Measurements from ENCODE around the gene RASSF5. TPM values are rescaled to one million over a fixed set of nuclear protein-coding genes. Genes with fewer than 3 reads are reported as not detected.

Gene RASSF5
- total and polyA plus RNA-seq, 2 experiments from 2014 or later: 0.48 to 4.4 TPM

GRCh38 chr1:206490771-206491405 is 16.4 kb upstream of the RASSF5 start:
- Histone ChIP-seq H3F3A (replicated peaks; ENCODE audit: low read depth) (no peaks in the 10 kb centered on the region), H3K27ac (ENCODE audit: low read depth) (no peak overlapping the region), H4K20me1 (replicated peaks; ENCODE audit: insufficient read depth) (no peaks in the 10 kb centered on the region), H3K4me3 (no peak overlapping the region), H3K4me1 (ENCODE audit: insufficient read depth) (no peaks in the 10 kb centered on the region), H3K27me3 (ENCODE audit: insufficient read depth) (no peaks in the 10 kb centered on the region), H3K79me2 (replicated peaks; ENCODE audit: insufficient read depth) (no peaks in the 10 kb centered on the region), H3K9me2 (ENCODE audit: insufficient read depth) (no peaks in the 10 kb centered on the region), H3K4me2 (no peak overlapping the region), H2AFZ (no peak overlapping the region), H3K36me3 (ENCODE audit: insufficient read depth) (no peaks in the 10 kb centered on the region)
- TF ChIP-seq STAT1 (IDR thresholded peaks at IDR 0.05; ENCODE audit: unreplicated experiment): no peak
- no peak for TF ChIP-seq ZNF331 (CRISPR knock-in tag; IDR thresholded peaks at IDR 0.05; ENCODE audit: low read depth)
- TF ChIP-seq POLR2AphosphoS5 (IDR thresholded peaks at IDR 0.05; ENCODE audit: low read depth): no peak
- no peak for TF ChIP-seq CREB1 (CRISPR knock-in tag; IDR thresholded peaks at IDR 0.05; ENCODE audit: low read depth)
- TF ChIP-seq ZNF462 (CRISPR knock-in tag; IDR thresholded peaks at IDR 0.05): no peak
- no peak for TF ChIP-seq EZH2 (IDR thresholded peaks at IDR 0.05; ENCODE audit: low read depth, unreplicated experiment)
- TF ChIP-seq CTCF (conservative IDR thresholded peaks at IDR 0.05; ENCODE audit: low read depth in 2 of 2): no peak
- no peak for TF ChIP-seq EZH2phosphoT487 (IDR thresholded peaks at IDR 0.05; ENCODE audit: unreplicated experiment)
- TF ChIP-seq ETS1 (IDR thresholded peaks at IDR 0.05): no peak
- TF ChIP-seq NANOG (IDR thresholded peaks at IDR 0.05; ENCODE audit: borderline replicate concordance): no peak
- TF ChIP-seq REST (IDR thresholded peaks at IDR 0.05; ENCODE audit: unreplicated experiment): no peak
- TF ChIP-seq ZNF114 (CRISPR knock-in tag; IDR thresholded peaks at IDR 0.05): no peak
- TF ChIP-seq JUNB (IDR thresholded peaks at IDR 0.05; ENCODE audit: unreplicated experiment): no peak
- Mint-ChIP-seq H3K36me3 (ENCODE audit: low read depth) (peaks cover 16% of the 10 kb centered on the region), H3K9me3 (no peaks in the 10 kb centered on the region), H3K4me1 (peaks cover 3% of the 10 kb centered on the region; the same call in 1 of the 3 replicates), H3K27me3 (ENCODE audit: insufficient read depth, low read depth, poor library complexity) (peaks cover 10% of the 10 kb centered on the region), H3K27ac (no peak overlapping the region), H3K4me3 (no peak overlapping the region; the same call in 2 of the 3 replicates)
- no peak for ATAC-seq
- DNase-seq (ENCODE audit: low spot score): no peak
